HepG2 (cell line): Measurements from ENCODE around the gene ANG. TPM values are rescaled to one million over a fixed set of nuclear protein-coding genes. Genes with fewer than 3 reads are reported as not detected.
A peak's percentile ranks its signal among the peaks of the same experiment; 100 is the strongest.

Experiments
- GATAD1 ChIP-seq: IDR thresholded peaks from 2 replicates; pipeline ENCODE4 v1.6.1; 2016; ENCODE audit warnings: missing genetic modification reagents, missing compliant biosample characterization
- KDM3A ChIP-seq: IDR thresholded peaks from 2 replicates; pipeline ENCODE4 v1.6.1; 2018; ENCODE audit warnings: low read depth, missing compliant biosample characterization
- RAD21 ChIP-seq: fragments of 450-650 bp; formaldehyde crosslinking; IDR thresholded peaks from 2 replicates; pipeline ENCODE4 v1.5.0; 2020; ENCODE audit warnings: mild to moderate bottlenecking
- RELA ChIP-seq: sonication (generic); formaldehyde crosslinking; IDR thresholded peaks from 2 replicates; pipeline ENCODE4 v1.4.0; 2020; ENCODE audit warnings: missing genetic modification reagents
- SYNCRIP ChIP-seq: fragments of 200-400 bp; formaldehyde crosslinking; IDR thresholded peaks from 2 replicates; pipeline ENCODE4 v1.6.1; 2018; ENCODE audit warnings: mild to moderate bottlenecking, low read depth, low read length; ENCODE audit not compliant: insufficient read depth
- TEAD3 ChIP-seq: optimal IDR thresholded peaks from 2 replicates; pipeline ENCODE3; 2016; ENCODE audit warnings: borderline replicate concordance
- ZFP1 ChIP-seq: IDR thresholded peaks from 2 replicates; pipeline ENCODE4 v1.6.1; 2016
- ZNF501 ChIP-seq: sonication (generic); formaldehyde crosslinking; IDR thresholded peaks from 2 replicates; pipeline ENCODE4 v1.5.1; 2020; ENCODE audit warnings: mild to moderate bottlenecking, moderate library complexity, missing genetic modification reagents
- ZSCAN21 ChIP-seq: sonication (generic); formaldehyde crosslinking; IDR thresholded peaks from 2 replicates; pipeline ENCODE4 v1.8.0; 2022; ENCODE audit warnings: mild to moderate bottlenecking, missing genetic modification reagents, moderate library complexity, borderline replicate concordance
- polyA plus RNA-seq, 8 experiments: library from polyadenylated mRNA; depleted of rRNA in 3 of 8; stranded (reverse) in 7 of 8; unstranded in 1 of 8; fragments of >200 nt; fragmentation: Illumina TruSeq in 4 of 8; extraction: Trizol in 4 of 8; gene quantifications; 2 replicates each; pipeline versions ENCODE4 v1.2.1 to v1.2.3, GENCODE V29; 2011 to 2016; ENCODE audit warnings: low read depth in 4 of 8, missing spikeins in 1 of 8, mixed read lengths in 1 of 8; ENCODE audit not compliant: insufficient read depth in 1 of 8
- total RNA-seq, 5 experiments: library from RNA; depleted of rRNA; stranded (reverse); fragments of >200 nt; fragmentation: Illumina TruSeq; extraction: Trizol; gene quantifications; 2 replicates each; pipeline ENCODE4 v1.2.3, GENCODE V29; 2016; ENCODE audit warnings: low read depth in 1 of 5
- TF ChIP-seq, protein P1 (sequence below): sonication (generic); formaldehyde crosslinking; IDR thresholded peaks from 2 replicates; pipeline ENCODE4 v1.4.0; 2020; ENCODE audit warnings: missing genetic modification reagents, borderline replicate concordance
- TF ChIP-seq, protein P2 (sequence below): sonication (generic); formaldehyde crosslinking; IDR thresholded peaks from 2 replicates; pipeline ENCODE4 v1.5.0; 2020; ENCODE audit warnings: mild to moderate bottlenecking, missing genetic modification reagents
- TF ChIP-seq, protein P3 (sequence below): fragments of 450-650 bp; IDR thresholded peaks from 2 replicates; pipeline ENCODE4 v1.6.1; 2017
- TF ChIP-seq, protein P4 (sequence below): sonication (generic); formaldehyde crosslinking; conservative IDR thresholded peaks from 2 replicates; pipeline ENCODE4 v1.4.0; 2020; ENCODE audit warnings: missing genetic modification reagents
- TF ChIP-seq, protein P5 (sequence below): sonication (generic); formaldehyde crosslinking; IDR thresholded peaks from 2 replicates; pipeline ENCODE4 v1.8.1; 2023; ENCODE audit warnings: mild to moderate bottlenecking, moderate library complexity, missing genetic modification reagents
- TF ChIP-seq, protein P6 (sequence below): sonication (generic); formaldehyde crosslinking; IDR thresholded peaks from 2 replicates; pipeline ENCODE4 v1.4.0; 2020; ENCODE audit warnings: low read depth, missing genetic modification reagents

Gene ANG
- total and polyA plus RNA-seq, 2 of the 13 experiments (the other 11 are each of a cell fraction or from before 2014, with no cell fraction given), result 83.6 to 401 TPM

DNA sequence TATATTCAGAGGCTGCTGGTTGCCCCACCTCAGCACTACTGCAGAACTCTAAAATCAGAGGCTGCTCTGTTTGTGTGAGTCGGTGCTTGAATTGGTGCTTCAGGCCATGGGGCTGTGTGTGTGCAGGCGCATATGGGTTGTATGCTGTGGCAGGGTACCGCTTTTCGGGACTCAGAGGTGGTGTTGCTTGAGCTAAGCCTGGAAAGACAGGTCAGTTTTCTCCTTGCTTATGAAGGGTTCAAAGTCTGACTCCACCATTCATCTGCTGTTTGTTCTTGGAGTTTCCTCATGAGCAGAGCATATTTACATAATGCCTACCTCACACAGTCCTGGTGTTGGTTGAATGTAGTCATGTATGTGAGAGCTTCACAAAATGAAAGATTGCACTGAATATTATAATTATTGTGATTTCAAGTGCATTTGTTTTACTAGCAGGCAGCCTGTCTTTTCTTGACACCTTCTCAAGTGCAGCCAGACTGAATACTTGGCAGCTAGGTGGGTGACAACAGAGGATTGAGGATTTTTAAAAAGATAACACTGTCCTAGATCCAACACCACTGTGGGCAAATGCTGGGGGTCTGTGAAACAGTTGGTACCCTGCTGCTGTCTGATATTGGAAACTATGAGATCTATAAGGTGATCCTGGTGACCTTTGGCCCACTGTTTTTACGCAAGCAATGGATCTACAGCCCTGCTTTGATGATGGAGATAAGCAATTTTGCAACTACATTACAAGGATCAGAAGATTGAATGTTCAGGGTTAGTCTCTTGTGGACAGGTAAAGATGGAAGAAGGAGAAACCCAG, 1.0 kb upstream of the ANG start (continued):
- TF ChIP-seq, protein P1, sequence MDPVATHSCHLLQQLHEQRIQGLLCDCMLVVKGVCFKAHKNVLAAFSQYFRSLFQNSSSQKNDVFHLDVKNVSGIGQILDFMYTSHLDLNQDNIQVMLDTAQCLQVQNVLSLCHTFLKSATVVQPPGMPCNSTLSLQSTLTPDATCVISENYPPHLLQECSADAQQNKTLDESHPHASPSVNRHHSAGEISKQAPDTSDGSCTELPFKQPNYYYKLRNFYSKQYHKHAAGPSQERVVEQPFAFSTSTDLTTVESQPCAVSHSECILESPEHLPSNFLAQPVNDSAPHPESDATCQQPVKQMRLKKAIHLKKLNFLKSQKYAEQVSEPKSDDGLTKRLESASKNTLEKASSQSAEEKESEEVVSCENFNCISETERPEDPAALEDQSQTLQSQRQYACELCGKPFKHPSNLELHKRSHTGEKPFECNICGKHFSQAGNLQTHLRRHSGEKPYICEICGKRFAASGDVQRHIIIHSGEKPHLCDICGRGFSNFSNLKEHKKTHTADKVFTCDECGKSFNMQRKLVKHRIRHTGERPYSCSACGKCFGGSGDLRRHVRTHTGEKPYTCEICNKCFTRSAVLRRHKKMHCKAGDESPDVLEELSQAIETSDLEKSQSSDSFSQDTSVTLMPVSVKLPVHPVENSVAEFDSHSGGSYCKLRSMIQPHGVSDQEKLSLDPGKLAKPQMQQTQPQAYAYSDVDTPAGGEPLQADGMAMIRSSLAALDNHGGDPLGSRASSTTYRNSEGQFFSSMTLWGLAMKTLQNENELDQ (CRISPR knock-in tag), result no peak
- TF ChIP-seq, protein P2, sequence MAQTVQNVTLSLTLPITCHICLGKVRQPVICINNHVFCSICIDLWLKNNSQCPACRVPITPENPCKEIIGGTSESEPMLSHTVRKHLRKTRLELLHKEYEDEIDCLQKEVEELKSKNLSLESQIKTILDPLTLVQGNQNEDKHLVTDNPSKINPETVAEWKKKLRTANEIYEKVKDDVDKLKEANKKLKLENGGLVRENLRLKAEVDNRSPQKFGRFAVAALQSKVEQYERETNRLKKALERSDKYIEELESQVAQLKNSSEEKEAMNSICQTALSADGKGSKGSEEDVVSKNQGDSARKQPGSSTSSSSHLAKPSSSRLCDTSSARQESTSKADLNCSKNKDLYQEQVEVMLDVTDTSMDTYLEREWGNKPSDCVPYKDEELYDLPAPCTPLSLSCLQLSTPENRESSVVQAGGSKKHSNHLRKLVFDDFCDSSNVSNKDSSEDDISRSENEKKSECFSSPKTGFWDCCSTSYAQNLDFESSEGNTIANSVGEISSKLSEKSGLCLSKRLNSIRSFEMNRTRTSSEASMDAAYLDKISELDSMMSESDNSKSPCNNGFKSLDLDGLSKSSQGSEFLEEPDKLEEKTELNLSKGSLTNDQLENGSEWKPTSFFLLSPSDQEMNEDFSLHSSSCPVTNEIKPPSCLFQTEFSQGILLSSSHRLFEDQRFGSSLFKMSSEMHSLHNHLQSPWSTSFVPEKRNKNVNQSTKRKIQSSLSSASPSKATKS (CRISPR knock-in tag), result no peak
- TF ChIP-seq RAD21 (CRISPR knock-in tag), result 0 out of 2 replicates have a peak, but pooled peaks have one; percentile 2
- TF ChIP-seq TEAD3, result peak; percentile 34
- TF ChIP-seq, protein P3, sequence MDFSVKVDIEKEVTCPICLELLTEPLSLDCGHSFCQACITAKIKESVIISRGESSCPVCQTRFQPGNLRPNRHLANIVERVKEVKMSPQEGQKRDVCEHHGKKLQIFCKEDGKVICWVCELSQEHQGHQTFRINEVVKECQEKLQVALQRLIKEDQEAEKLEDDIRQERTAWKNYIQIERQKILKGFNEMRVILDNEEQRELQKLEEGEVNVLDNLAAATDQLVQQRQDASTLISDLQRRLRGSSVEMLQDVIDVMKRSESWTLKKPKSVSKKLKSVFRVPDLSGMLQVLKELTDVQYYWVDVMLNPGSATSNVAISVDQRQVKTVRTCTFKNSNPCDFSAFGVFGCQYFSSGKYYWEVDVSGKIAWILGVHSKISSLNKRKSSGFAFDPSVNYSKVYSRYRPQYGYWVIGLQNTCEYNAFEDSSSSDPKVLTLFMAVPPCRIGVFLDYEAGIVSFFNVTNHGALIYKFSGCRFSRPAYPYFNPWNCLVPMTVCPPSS, result no peak
- peak; percentile 8; the same call in 1 of the 2 replicates for TF ChIP-seq GATAD1
- TF ChIP-seq, protein P4, sequence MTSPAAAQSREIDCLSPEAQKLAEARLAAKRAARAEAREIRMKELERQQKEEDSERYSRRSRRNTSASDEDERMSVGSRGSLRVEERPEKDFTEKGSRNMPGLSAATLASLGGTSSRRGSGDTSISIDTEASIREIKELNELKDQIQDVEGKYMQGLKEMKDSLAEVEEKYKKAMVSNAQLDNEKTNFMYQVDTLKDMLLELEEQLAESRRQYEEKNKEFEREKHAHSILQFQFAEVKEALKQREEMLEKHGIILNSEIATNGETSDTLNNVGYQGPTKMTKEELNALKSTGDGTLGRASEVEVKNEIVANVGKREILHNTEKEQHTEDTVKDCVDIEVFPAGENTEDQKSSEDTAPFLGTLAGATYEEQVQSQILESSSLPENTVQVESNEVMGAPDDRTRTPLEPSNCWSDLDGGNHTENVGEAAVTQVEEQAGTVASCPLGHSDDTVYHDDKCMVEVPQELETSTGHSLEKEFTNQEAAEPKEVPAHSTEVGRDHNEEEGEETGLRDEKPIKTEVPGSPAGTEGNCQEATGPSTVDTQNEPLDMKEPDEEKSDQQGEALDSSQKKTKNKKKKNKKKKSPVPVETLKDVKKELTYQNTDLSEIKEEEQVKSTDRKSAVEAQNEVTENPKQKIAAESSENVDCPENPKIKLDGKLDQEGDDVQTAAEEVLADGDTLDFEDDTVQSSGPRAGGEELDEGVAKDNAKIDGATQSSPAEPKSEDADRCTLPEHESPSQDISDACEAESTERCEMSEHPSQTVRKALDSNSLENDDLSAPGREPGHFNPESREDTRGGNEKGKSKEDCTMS, result no peak
- TF ChIP-seq, protein P5, sequence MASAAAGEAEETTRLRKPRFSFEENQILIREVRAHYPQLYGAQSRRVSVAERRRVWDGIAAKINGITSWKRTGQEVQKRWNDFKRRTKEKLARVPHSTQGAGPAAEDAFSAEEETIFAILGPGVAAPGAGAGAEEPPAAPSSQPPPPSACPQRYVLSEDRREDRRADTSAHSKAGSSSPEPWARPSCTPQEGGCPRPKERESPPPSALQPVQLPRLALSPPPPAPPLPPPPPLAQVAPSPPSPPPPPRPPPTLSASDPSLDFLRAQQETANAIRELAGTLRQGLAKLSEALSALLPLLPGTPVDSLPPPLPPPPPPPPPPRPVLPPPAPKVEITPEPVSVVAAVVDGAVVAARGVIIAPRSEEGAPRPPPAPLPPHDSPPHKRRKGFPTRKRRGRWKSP (CRISPR knock-in tag), result peak; percentile 57; the same call in 1 of the 2 replicates
- no peak for TF ChIP-seq SYNCRIP
- no peak for TF ChIP-seq RELA (CRISPR knock-in tag)
- no peak for TF ChIP-seq ZFP1 (CRISPR knock-in tag)
- TF ChIP-seq, protein P6, sequence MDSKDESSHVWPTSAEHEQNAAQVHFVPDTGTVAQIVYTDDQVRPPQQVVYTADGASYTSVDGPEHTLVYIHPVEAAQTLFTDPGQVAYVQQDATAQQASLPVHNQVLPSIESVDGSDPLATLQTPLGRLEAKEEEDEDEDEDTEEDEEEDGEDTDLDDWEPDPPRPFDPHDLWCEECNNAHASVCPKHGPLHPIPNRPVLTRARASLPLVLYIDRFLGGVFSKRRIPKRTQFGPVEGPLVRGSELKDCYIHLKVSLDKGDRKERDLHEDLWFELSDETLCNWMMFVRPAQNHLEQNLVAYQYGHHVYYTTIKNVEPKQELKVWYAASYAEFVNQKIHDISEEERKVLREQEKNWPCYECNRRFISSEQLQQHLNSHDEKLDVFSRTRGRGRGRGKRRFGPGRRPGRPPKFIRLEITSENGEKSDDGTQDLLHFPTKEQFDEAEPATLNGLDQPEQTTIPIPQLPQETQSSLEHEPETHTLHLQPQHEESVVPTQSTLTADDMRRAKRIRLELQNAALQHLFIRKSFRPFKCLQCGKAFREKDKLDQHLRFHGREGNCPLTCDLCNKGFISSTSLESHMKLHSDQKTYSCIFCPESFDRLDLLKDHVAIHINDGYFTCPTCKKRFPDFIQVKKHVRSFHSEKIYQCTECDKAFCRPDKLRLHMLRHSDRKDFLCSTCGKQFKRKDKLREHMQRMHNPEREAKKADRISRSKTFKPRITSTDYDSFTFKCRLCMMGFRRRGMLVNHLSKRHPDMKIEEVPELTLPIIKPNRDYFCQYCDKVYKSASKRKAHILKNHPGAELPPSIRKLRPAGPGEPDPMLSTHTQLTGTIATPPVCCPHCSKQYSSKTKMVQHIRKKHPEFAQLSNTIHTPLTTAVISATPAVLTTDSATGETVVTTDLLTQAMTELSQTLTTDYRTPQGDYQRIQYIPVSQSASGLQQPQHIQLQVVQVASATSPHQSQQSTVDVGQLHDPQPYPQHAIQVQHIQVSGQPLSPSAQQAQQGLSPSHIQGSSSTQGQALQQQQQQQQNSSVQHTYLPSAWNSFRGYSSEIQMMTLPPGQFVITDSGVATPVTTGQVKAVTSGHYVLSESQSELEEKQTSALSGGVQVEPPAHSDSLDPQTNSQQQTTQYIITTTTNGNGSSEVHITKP (CRISPR knock-in tag), result no peak
- no peak for TF ChIP-seq KDM3A
- no peak for TF ChIP-seq ZSCAN21
- peak; percentile 74 for TF ChIP-seq ZNF501
